ENCODE measurements around the gene PHF3. TPM values are rescaled to one million over a fixed set of nuclear protein-coding genes. Genes with fewer than 3 reads are reported as not detected.
A peak's percentile ranks its signal among the peaks of the same experiment; 100 is the strongest.

PHF3 gene
- total RNA-seq, 2 experiments from 2014 or later, result 54.8 to 92.5 TPM

GRCh38 chr6:63636518-63637021 lies 968 bp downstream of the PHF3 start:
- BruUV-seq (replicated peaks), result no TSS peak
- intact Hi-C loops (cut with micrococcal nuclease; ENCODE audit: unreplicated experiment), result loop anchor here (1.0 to 2.0 kb wide), 3 partner anchors 28 to 64 kb away; partner anchors contain the start of genes LOC128125822 and PTP4A1
- H3K9me3 ChIP-seq (ENCODE audit: low read length), result no peaks in the 10 kb centered on the region
- H3K27ac ChIP-seq (ENCODE audit: low read depth, low read length, poor library complexity, severe bottlenecking), result peak overlapping the region; percentile 77
- H2AFZ ChIP-seq (ENCODE audit: low read length), result peak overlapping the region; percentile 29; the same call in 1 of the 2 replicates
- ChIA-PET CTCF (ENCODE audit: unreplicated experiment) (no interaction called here), POLR2A (interaction anchor here (0.6 to 2.4 kb wide), 11 partner anchors 9 to 66 kb away, joined by 3 to 15 read pairs (median 7); no protein-coding TSS in a partner anchor)
- DNase-seq (ENCODE audit: low spot score), result peak; percentile 44
- peaks cover 34% of the 10 kb centered on the region for H4K20me1 ChIP-seq (ENCODE audit: insufficient read depth, low read length)
- H3K9me2 ChIP-seq (ENCODE audit: insufficient read depth, low read length), result no peaks in the 10 kb centered on the region
- peaks cover 47% of the 10 kb centered on the region for H3K4me1 ChIP-seq (ENCODE audit: insufficient read depth, low read length, poor library complexity, severe bottlenecking)
- no peak for TF ChIP-seq EZH2phosphoT487 (IDR thresholded peaks at IDR 0.05; ENCODE audit: borderline replicate concordance, low read depth, low read length)
- TF ChIP-seq CTCF (conservative IDR thresholded peaks at IDR 0.05; ENCODE audit: low read length), result no peak
- H3K79me2 ChIP-seq (ENCODE audit: insufficient read depth, low read depth, low read length), result peaks cover 56% of the 10 kb centered on the region
- H3K4me2 ChIP-seq (ENCODE audit: low read length), result peak overlapping the region; percentile 90
- peaks cover 21% of the 10 kb centered on the region; the same call in 1 of the 2 replicates for H3K36me3 ChIP-seq (ENCODE audit: insufficient read depth, low read length)
- H3K4me3 ChIP-seq (ENCODE audit: low read depth, low read length, poor library complexity, severe bottlenecking), result peak overlapping the region; percentile 78

DNA sequence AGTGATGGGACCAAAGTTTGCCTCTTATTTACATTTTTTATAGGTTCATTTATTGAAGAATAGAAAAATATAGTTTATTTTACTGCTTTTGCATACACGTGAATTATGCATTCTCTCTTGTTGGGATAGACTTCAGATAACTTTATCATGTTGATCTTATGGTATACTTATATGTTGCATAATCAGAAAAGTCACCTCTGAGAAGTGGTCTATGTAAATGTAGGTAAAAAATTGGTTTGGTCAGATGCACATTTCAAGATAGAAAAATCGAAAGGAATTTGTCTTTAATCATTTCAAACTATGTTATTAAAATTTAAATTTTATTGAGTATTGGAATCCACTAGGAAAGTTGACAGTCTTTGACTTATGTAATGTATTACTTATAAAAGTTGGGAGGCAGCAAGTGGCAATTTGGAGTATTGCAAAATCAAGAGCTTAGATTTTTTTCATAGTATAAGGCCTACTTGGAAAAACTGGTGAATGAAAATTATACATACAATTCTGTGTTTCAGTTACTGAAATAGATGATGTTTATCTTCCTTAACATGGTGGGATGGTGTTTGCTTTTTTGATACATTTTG lies 2.4 kb downstream of the PHF3 start:
- peaks cover 42% of the 10 kb centered on the region for H4K20me1 ChIP-seq (ENCODE audit: insufficient read depth, low read length)
- no TSS peak for BruUV-seq (replicated peaks)
- peak overlapping the region; percentile 90 for H3K4me2 ChIP-seq (ENCODE audit: low read length)
- peak overlapping the region; percentile 78 for H3K4me3 ChIP-seq (ENCODE audit: low read depth, low read length, poor library complexity, severe bottlenecking)
- H3K9me2 ChIP-seq (ENCODE audit: insufficient read depth, low read length), result no peaks in the 10 kb centered on the region
- ChIA-PET CTCF (ENCODE audit: unreplicated experiment) (no interaction called here), POLR2A (interaction anchor here (0.6 to 2.4 kb wide), 10 partner anchors 8 to 284 kb away, joined by 3 to 15 read pairs (median 4); no protein-coding TSS in a partner anchor)
- no peak overlapping the region for H2AFZ ChIP-seq (ENCODE audit: low read length)
- no peak for DNase-seq (ENCODE audit: low spot score)
- peaks cover 70% of the 10 kb centered on the region for H3K79me2 ChIP-seq (ENCODE audit: insufficient read depth, low read depth, low read length)
- H3K36me3 ChIP-seq (ENCODE audit: insufficient read depth, low read length), result peaks cover 34% of the 10 kb centered on the region
- TF ChIP-seq CTCF (conservative IDR thresholded peaks at IDR 0.05; ENCODE audit: low read length), result peak; percentile 20
- TF ChIP-seq EZH2phosphoT487 (IDR thresholded peaks at IDR 0.05; ENCODE audit: borderline replicate concordance, low read depth, low read length), result no peak
- intact Hi-C loops (cut with micrococcal nuclease; ENCODE audit: unreplicated experiment), result loop anchor here (2.0 kb wide), 2 partner anchors 27 to 65 kb away; partner anchors contain the start of genes LOC128125822 and PTP4A1
- peaks cover 46% of the 10 kb centered on the region for H3K4me1 ChIP-seq (ENCODE audit: insufficient read depth, low read length, poor library complexity, severe bottlenecking)
- no peaks in the 10 kb centered on the region for H3K9me3 ChIP-seq (ENCODE audit: low read length)
- H3K27ac ChIP-seq (ENCODE audit: low read depth, low read length, poor library complexity, severe bottlenecking), result no peak overlapping the region

GRCh38 chr6:63640062-63640461 lies 4.5 kb downstream of the PHF3 start:
- peaks cover 91% of the 10 kb centered on the region for H3K79me2 ChIP-seq (ENCODE audit: insufficient read depth, low read depth, low read length)
- H2AFZ ChIP-seq (ENCODE audit: low read length), result no peak overlapping the region
- peak overlapping the region; percentile 90 for H3K4me2 ChIP-seq (ENCODE audit: low read length)
- peak overlapping the region; percentile 18 for H3K4me3 ChIP-seq (ENCODE audit: low read depth, low read length, poor library complexity, severe bottlenecking)
- intact Hi-C loops (cut with micrococcal nuclease; ENCODE audit: unreplicated experiment), result no loop called here
- peaks cover 49% of the 10 kb centered on the region for H3K4me1 ChIP-seq (ENCODE audit: insufficient read depth, low read length, poor library complexity, severe bottlenecking)
- ChIA-PET CTCF (ENCODE audit: unreplicated experiment) (no interaction called here), POLR2A (interaction anchor here (1.0 to 2.4 kb wide), 4 partner anchors 11 to 101 kb away, joined by 3 to 9 read pairs (median 5); no protein-coding TSS in a partner anchor)
- H3K27ac ChIP-seq (ENCODE audit: low read depth, low read length, poor library complexity, severe bottlenecking), result no peak overlapping the region
- no peaks in the 10 kb centered on the region for H3K9me2 ChIP-seq (ENCODE audit: insufficient read depth, low read length)
- peaks cover 48% of the 10 kb centered on the region for H3K36me3 ChIP-seq (ENCODE audit: insufficient read depth, low read length)
- no peaks in the 10 kb centered on the region for H3K9me3 ChIP-seq (ENCODE audit: low read length)
- TF ChIP-seq EZH2phosphoT487 (IDR thresholded peaks at IDR 0.05; ENCODE audit: borderline replicate concordance, low read depth, low read length) (no peak), CTCF (conservative IDR thresholded peaks at IDR 0.05; ENCODE audit: low read length) (no peak)
- no peak for DNase-seq (ENCODE audit: low spot score)
- peaks cover 53% of the 10 kb centered on the region for H4K20me1 ChIP-seq (ENCODE audit: insufficient read depth, low read length)
- BruUV-seq (replicated peaks), result no TSS peak

All from OCI-LY7 (cell line).